Stomach (tissue), 9 donors: Measurements from ENCODE around the gene TRIM10. TPM values are rescaled to one million over a fixed set of nuclear protein-coding genes. Genes with fewer than 3 reads are reported as not detected.

Experiments used
- DNase-seq, 2 donors: peaks; one replicate each; pipeline versions ENCODE4 v3.0.0 to v3.0.0-alpha.2; 2013 to 2019
- H3K27ac ChIP-seq, 5 donors: fragments of 200-600 bp in 4 of 5; sonication (generic) in 4 of 5; one replicate each; pipeline ENCODE4 v1.5.1; 2013 to 2019; ENCODE audit warnings: mild to moderate bottlenecking in 1 of 5, moderate library complexity in 1 of 5
- H3K27me3 ChIP-seq, 3 donors: fragments of 200-600 bp; sonication (generic); one replicate each; pipeline ENCODE4 v1.5.1; 2017 to 2019; ENCODE audit warnings: mixed run types in 1 of 3
- H3K36me3 ChIP-seq, 4 donors: fragments of 200-600 bp; sonication (generic); 1 replicate in 3 of 4; 2 replicates in 1 of 4; pipeline ENCODE4 v1.5.1; 2016 to 2019
- H3K4me1 ChIP-seq, 4 donors: fragments of 200-600 bp; sonication (generic); one replicate each; pipeline ENCODE4 v1.5.1; 2016 to 2019
- H3K4me3 ChIP-seq, 4 donors: fragments of 200-600 bp; sonication (generic) in 3 of 4; one replicate each; pipeline ENCODE4 v1.5.1; 2016 to 2019; ENCODE audit warnings: mild to moderate bottlenecking in 1 of 4
- H3K9me3 ChIP-seq, 4 donors: fragments of 200-600 bp; sonication (generic); one replicate each; pipeline ENCODE4 v1.5.1; 2016 to 2019
- EP300 ChIP-seq: sonication (generic); formaldehyde crosslinking; IDR thresholded peaks from one replicate; pipeline ENCODE4 v1.6.1; 2017; ENCODE audit warnings: antibody characterized with exemption
- POLR2A ChIP-seq, 4 donors: fragments of 450-650 bp; IDR thresholded peaks; one replicate each; pipeline ENCODE4 v1.6.1; 2016; ENCODE audit warnings: antibody characterized with exemption in 4 of 4, control low read depth in 2 of 4, mild to moderate bottlenecking in 1 of 4, moderate library complexity in 1 of 4
- POLR2AphosphoS5 ChIP-seq, 3 donors: sonication (generic); formaldehyde crosslinking; IDR thresholded peaks; one replicate each; pipeline ENCODE4 v1.6.1; 2016; ENCODE audit warnings: antibody characterized with exemption in 3 of 3
- WGBS, 5 donors: extraction: QIAGEN DNeasy Blood & Tissue Kit in 3 of 5; methylation state at CpG; one replicate each; pipeline versions ENCODE4 v1.1.5 to v1.1.7; 2013 to 2018; 5-methylcytosine and 5-hydroxymethylcytosine counted together
- intact Hi-C: fragments of 100-400 bp; cut with DNase I; formaldehyde crosslinking; loops from one replicate; pipeline ENCODE4 v1.15.1; 2023; ENCODE audit warnings: low total_unique reads
- polyA plus RNA-seq, 3 donors: library from polyadenylated mRNA; stranded (reverse); fragments of 200-250 nt; gene quantifications; one replicate each; pipeline ENCODE4 v1.2.3, GENCODE V29; 2013
- total RNA-seq, 5 donors: library from RNA; depleted of rRNA; stranded (reverse); fragments of >200 nt; gene quantifications; one replicate each; pipeline versions ENCODE4 v1.1.0 to v1.2.3, GENCODE V29; 2014 to 2016
- TF ChIP-seq, protein P1 (sequence below), 7 experiments: fragments of 450-650 bp in 4 of 7; fragments of 200-600 bp in 3 of 7; sonication (generic) in 3 of 7; IDR thresholded peaks; one replicate each; pipeline ENCODE4 v1.5.1; 2016 to 2019; ENCODE audit warnings: antibody characterized with exemption in 7 of 7, control low read depth in 2 of 7, mild to moderate bottlenecking in 1 of 7
- donor health status: healthy with polysubstance abuse.
- donor health status: Bipolar disorder and iron deficiency.
- donor health status: healthy.

Gene TRIM10
- total and polyA plus RNA-seq, 8 donors, result 0.37 to 2.3 (median 0.58) TPM; not detected in 5

DNA sequence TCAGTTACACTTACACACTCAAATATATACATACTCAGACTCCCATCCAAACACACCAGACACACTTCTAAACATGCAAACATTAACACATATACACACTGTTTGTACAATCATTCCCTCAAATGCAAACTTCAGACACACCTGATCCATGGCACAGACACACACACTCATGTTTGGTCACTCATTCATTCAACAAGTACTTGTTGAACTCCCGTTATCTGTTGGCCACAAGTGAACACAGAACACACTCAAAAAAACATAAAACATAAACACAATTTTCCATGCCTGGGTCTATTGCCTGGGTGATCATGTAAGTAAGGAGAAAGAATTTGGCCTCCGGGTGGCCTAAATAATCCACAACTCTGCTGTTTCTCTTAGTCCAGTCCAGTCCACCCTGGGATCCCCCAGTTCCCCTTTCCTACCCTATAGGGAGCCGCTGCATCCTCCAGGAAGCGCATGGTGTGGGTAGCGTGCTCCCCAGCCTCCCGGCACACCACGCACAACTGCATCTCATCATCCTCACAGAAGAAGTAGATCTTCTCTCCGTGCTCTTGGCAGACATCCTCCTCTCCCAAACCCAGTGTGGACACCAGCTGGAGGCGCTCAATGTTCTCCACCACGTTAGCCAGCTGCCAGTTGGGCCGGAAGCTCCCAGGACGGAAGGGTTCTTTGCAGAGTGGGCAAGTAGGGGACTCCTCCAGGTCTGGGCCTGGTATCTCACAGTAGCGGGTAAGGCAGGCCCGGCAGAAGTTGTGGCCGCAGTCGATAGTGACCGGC, 815 bp downstream of the TRIM10 start:
- no peaks in the 10 kb centered on the region for H3K36me3 ChIP-seq
- no peak overlapping the region for H3K4me3 ChIP-seq
- H3K27me3 ChIP-seq, result peaks cover 0 to 32% (median 6%) of the 10 kb centered on the region in 3 donors
- TF ChIP-seq, protein P1, sequence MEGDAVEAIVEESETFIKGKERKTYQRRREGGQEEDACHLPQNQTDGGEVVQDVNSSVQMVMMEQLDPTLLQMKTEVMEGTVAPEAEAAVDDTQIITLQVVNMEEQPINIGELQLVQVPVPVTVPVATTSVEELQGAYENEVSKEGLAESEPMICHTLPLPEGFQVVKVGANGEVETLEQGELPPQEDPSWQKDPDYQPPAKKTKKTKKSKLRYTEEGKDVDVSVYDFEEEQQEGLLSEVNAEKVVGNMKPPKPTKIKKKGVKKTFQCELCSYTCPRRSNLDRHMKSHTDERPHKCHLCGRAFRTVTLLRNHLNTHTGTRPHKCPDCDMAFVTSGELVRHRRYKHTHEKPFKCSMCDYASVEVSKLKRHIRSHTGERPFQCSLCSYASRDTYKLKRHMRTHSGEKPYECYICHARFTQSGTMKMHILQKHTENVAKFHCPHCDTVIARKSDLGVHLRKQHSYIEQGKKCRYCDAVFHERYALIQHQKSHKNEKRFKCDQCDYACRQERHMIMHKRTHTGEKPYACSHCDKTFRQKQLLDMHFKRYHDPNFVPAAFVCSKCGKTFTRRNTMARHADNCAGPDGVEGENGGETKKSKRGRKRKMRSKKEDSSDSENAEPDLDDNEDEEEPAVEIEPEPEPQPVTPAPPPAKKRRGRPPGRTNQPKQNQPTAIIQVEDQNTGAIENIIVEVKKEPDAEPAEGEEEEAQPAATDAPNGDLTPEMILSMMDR (IDR thresholded peaks at IDR 0.05), result no peak
- TF ChIP-seq EP300, result no peak
- TF ChIP-seq POLR2AphosphoS5 (IDR thresholded peaks at IDR 0.05), result no peak
- H3K9me3 ChIP-seq, result no peaks in the 10 kb centered on the region
- WGBS, 5 donors, result 82 to 88% (median 86%) methylated on average over 8 to 17 of the region's 17 CpGs
- intact Hi-C loops, result no loop called here
- DNase-seq, result no peak
- peaks cover 0 to 10% (median 1%) of the 10 kb centered on the region in 4 donors for H3K4me1 ChIP-seq
- no peak overlapping the region for H3K27ac ChIP-seq

DNA sequence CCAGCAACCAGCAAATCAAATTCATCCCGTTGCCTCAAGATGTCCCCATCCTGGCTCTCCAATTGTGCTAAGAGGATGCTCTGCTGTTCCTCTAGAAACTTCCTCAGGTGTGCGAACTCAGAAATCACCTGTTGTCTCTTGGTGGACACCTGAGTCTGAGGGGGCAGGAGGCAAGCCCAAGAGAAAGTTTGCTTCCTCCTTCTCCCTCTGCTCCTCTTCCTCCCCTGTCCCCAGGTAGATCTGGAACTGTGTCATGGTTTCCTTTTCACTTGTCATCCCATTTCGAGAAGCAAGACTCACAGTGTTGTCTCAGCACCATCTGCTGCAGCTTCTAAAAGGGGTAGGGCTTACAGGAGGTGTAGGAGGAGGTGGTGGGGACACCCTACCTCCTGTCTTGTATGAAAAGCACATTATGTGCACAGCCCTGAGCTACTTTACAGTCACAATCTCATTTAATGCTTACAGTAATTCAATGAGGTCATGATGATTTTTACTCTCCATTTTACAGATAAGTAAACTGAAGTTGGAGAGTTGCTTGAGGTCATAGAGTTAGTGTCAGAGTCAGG, 2.5 kb downstream of the TRIM10 start:
- H3K27me3 ChIP-seq, result peaks cover 0 to 42% (median 6%) of the 10 kb centered on the region in 3 donors
- H3K9me3 ChIP-seq, result no peaks in the 10 kb centered on the region
- 57 to 73% (median 63%) methylated on average over 3 of the region's 3 CpGs for WGBS, 5 donors
- H3K4me1 ChIP-seq, result peaks cover 0 to 10% (median 1%) of the 10 kb centered on the region in 4 donors
- TF ChIP-seq EP300, result no peak
- no peak for TF ChIP-seq POLR2AphosphoS5 (IDR thresholded peaks at IDR 0.05)
- TF ChIP-seq, protein P1 (IDR thresholded peaks at IDR 0.05), result no peak
- TF ChIP-seq POLR2A (IDR thresholded peaks at IDR 0.05), result no peak
- no peak overlapping the region for H3K4me3 ChIP-seq
- DNase-seq, result no peak
- H3K36me3 ChIP-seq, result no peaks in the 10 kb centered on the region
- intact Hi-C loops, result no loop called here
- H3K27ac ChIP-seq, result no peak overlapping the region

DNA sequence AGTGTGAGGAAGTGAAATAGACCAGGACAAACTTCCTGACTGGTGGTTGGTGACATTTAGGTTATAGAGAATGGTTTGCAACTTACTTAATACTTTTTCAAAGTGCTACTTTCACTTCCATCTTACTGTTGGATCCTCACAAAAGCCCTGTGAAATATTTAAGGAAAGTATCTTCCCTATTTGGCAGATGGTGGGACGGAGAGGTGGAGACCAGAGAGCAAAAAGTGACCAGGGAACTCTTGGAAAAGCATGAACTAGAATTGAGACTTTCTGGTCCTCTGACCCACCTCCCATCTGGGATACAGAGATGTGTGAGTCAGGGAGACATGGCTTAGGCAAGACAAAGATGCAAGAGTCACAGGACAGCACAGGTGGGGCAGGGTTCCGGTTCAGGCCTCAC, 3.0 kb downstream of the TRIM10 start:
- 82 to 88% (median 85%) methylated on average over 2 of the region's 2 CpGs for WGBS, 5 donors
- Histone ChIP-seq H3K9me3 (no peaks in the 10 kb centered on the region), H3K4me3 (no peak overlapping the region), H3K36me3 (no peaks in the 10 kb centered on the region), H3K4me1 (peaks cover 0 to 10% (median under 1%) of the 10 kb centered on the region in 4 donors), H3K27me3 (peaks cover 0 to 41% (median 6%) of the 10 kb centered on the region in 3 donors), H3K27ac (no peak overlapping the region)
- TF ChIP-seq, protein P1 (IDR thresholded peaks at IDR 0.05), result no peak
- TF ChIP-seq POLR2A (IDR thresholded peaks at IDR 0.05) (no peak), EP300 (no peak), POLR2AphosphoS5 (IDR thresholded peaks at IDR 0.05) (no peak)
- no peak for DNase-seq
- intact Hi-C loops, result no loop called here

DNA sequence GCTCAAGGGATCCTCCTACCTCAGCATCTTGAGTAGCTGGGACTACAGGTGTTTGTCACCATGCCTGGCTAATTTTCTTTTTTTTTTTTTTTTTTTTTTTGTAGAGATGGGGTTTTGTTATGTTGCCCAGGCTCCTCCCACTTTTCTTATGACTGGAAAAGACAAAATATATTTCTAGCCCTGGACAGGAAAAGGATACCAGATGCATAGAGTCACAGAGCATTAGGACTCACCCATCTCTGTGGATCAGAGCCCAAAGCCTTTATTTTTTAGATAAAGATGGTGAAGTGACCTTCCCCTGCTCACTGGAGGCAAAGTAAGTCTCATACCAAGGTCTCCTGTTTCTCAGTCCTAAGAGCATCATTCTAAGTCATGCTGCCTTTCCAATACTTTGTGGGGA, 3.4 kb downstream of the TRIM10 start:
- Histone ChIP-seq H3K27me3 (peaks cover 0 to 41% (median 6%) of the 10 kb centered on the region in 3 donors), H3K4me3 (no peak overlapping the region), H3K27ac (no peak overlapping the region), H3K4me1 (peaks cover 0 to 10% (median 0%) of the 10 kb centered on the region in 4 donors), H3K36me3 (no peaks in the 10 kb centered on the region), H3K9me3 (no peaks in the 10 kb centered on the region)
- intact Hi-C loops, result no loop called here
- no peak for DNase-seq
- TF ChIP-seq EP300 (no peak), POLR2A (IDR thresholded peaks at IDR 0.05) (no peak), POLR2AphosphoS5 (IDR thresholded peaks at IDR 0.05) (no peak)
- TF ChIP-seq, protein P1 (IDR thresholded peaks at IDR 0.05), result no peak
